GM19043 (cell line): ENCODE measurements around the gene CCDC148.
"Not testable (repeated sequence)": the region's sequence is repeated elsewhere in the genome, so short reads cannot be mapped to it uniquely, and the experiment has no call there.

Experiments used
- ATAC-seq: cut with Tn5 transposase; IDR thresholded peaks from one replicate; pipeline ENCODE4 v1.9.1; 2021; ENCODE audit warnings: low read depth; ENCODE audit not compliant: unreplicated experiment

The CCDC148 gene

DNA sequence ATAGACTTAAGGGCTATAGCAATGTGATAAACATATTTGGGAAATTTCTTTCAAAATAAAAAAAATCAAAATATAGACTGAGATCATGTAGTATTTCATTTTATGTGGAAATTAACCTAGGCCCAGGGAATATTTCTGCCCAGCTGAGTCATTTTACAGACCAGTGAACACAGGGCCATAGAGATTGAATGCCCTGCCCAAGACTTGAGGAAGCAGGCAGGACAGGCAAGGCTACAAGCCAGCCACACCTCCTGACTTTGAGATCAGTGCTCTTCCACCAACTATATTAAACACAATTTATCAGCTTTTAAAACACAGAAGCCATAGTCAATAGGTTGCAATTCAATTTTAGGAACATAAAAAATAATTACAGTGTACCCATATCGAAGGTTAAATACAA lies 12.9 kb downstream of the CCDC148 start:
- no peak for ATAC-seq

DNA sequence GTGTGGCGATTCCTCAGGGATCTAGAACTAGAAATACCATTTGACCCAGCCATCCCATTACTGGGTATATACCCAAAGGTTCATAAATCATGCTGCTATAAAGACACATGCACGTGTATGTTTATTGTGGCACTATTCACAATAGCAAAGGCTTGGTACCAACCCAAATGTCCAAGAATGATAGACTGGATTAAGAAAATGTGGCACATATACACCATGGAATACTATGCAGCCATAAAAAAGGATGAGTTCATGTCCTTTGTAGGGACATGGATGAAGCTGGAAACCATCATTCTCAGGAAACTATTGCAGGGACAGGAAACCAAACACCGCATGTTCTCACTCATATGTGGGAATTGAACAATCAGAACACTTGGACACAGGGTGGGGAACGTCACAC lies 17.5 kb downstream of the CCDC148 start:
- not testable (repeated sequence) for ATAC-seq

DNA sequence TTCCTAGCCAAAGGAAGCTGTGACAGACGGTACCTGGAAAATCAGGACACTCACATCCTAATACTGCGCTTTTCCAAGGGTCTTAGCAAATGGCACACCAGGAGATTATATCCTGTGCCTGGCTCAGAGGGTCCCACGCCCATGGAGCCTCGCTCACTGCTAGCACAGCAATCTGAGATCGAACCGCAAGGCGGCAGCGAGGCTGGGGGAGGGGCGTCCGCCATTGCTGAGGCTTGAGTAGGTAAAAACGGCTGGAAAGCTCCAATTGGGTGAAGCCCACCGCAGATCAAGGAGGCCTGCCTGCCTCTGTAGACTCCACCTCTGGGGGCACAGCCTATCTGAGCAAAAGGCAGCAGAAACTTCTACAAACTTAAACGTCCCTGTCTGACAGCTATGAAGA lies 22.8 kb downstream of the CCDC148 start:
- not testable (repeated sequence) for ATAC-seq

DNA sequence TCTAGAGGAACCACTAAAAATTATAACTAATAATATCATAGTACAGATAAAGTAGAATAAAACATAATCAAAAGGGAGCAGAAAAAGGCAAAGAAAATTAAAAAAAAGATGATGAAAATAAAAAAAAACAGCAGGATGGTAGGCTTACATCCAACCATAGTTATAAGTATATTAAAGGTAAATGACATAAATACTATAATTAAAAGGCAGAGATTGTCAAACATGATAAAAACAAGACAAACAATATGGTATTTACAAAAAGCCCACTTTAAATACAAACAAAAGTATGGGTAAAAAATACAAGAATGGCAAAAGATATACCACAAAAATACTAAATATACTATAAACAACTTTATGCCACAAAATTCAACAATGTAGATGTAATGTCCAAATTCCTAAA lies 24.4 kb downstream of the CCDC148 start:
- no peak for ATAC-seq

DNA sequence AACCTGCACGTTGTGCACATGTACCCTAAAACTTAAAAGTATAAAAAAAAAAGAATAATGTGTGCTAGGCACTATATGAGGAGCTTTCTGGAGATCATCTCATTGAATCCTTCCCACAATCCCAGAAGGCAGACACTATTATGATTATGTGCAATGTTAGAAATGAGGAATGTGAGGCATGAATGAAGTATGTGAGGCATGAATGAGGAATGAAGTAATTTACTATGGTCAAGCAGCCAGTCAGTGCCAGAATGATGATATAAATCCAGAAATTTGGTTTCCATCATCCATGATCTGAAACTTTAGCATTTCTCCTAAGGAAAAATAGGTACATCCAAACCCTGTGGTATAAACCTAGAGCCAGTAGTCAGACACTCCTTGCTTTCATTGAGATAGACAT lies 42.0 kb downstream of the CCDC148 start:
- no peak for ATAC-seq

DNA sequence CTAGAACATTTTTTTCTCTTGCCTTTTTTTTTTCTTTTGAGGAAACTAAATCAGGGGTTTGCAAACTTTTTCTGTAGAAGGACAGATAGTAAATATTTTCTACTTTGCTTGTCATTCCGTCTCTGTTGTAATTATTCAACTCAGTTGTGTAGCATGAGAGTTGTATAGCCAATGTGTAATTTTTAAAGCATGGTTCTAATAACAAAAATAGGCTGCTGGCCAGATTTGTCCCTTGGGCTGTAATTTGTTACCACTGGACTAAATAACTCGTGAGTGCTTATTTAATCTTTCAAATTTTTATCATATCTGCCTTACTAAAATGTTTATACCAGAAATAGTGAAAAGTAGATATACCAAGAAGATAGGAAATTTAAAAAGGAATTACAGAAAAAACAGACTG lies 43.0 kb downstream of the CCDC148 start:
- no peak for ATAC-seq

DNA sequence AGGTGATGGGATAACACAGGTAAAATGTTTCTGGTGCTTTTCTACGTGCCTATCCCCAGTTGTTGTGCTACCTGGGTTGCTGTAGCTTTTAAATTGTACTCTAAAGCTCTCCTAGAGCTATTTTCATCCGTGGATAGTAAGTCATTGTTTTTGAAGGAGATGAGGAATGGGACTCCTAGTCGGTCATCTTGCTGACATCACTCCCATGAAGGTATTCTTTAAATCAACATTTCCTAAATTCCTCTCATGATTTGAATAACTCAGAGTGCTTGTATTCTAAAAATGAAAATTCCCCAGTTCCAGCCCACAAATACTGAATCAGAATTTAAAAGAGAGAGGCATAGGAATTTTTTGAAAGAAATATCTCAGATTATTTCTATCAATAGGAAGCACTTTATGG lies 44.3 kb downstream of the CCDC148 start:
- no peak for ATAC-seq

DNA sequence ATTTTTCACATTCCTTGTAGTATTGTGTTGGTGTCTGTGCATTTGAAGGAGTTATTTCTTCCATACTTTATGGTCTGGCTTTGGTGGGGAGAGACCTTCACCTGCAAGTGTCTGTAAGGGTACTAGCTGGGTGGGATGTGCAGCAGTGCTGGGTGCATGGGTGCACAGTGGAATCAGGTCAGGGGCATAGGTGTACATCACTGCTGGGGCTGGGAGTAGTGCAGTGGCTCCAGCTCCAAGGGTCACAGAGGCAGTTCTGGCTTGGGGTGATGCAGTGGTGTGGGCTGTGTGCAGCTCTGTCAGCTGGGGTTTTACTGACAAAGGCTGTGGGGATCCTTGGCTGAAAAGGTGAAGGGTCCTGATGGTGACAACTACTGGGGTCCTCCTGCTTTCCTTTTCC lies 44.8 kb downstream of the CCDC148 start:
- no peak for ATAC-seq

DNA sequence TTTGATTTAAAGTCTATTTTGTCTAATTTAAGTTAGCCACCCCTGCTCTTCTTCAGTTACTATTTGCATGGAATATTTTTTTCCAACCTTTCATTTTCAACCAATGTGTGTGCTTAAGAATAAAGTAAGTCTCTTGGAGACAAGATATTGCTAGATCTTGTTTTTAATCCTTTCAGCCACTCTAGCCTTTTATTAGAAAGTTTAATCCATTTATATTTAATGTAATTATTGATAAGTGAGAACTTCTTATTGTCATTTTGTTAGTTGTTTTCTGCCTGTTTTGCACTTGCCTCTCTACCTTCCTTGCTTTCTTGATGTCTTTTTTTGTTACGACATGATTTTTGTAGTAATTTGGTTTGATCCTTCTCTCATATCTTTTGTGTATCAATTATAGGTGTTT lies 46.4 kb downstream of the CCDC148 start:
- ATAC-seq: no peak

DNA sequence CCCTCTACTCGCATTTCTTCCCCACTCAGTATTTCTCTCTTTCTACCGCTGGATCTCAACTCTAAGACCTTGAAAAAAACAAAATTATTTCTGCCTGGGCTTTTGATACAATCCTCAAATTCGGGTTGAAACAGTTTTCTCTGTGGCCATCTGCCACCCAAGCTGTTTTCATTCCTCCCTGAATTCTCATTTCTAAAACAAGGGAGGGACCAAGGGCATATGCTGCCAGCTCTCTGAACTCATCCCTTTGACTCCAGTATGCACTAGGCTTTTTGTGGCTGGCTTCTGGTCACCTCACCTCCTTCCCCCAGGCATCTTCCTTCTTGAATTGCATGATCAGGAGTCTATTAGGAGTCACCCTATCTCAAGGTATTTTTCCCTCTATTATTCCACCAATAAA lies 49.5 kb downstream of the CCDC148 start:
- no peak for ATAC-seq

DNA sequence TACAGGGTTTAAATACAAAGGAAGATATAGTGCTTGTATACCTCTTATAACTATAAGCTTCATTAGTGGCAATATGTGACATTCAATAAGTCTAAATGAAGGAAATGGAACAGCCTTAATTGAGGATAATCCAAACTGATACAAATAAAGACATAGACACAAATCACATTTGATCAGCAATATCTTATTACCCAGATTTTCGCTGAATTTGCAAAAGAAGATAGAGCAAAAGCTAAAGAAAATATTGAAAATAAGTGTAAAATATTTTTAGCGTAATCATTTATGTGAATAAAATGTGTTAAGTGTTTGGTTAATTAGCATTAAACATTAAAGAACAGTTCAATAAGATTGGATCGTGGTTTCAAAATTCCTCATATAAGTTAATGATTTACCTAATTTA lies 51.2 kb downstream of the CCDC148 start:
- ATAC-seq: no peak

DNA sequence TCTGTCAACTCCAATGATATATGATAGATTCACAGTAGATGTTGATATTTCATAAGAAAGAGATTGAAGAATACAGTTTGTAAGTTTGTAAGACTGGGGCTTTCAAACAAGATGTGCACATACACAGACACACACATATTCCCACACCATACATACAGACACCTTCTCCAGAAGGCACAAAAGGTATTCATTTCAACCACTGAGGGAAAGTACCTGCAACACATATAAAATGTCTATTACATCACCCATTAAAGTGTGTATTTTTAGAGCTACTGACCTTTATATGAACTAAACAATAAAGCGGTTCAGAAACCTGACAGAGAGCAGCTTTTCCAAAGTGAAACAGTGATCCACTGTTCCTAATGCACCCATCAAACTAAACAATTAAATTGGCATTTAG lies 53.3 kb downstream of the CCDC148 start:
- no peak for ATAC-seq

DNA sequence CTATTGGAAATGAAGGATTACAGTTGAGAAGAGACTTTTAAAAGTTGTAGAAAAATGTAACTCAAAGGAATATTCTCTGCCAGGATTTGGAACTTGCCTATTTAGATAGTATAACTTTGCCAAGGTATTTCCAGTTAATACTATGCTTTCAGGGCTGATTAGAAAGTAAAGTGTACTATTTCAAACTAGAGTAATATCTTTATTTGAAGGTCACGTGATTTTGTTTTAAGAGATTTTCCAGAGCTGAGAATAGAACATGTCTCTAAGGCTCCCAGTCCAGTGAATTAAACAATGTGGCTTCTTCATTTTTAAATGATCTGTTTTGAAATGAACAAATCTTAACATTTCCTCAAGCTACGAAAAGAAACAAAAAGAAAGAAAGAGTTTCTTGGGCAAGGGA lies 53.9 kb downstream of the CCDC148 start:
- ATAC-seq: no peak

DNA sequence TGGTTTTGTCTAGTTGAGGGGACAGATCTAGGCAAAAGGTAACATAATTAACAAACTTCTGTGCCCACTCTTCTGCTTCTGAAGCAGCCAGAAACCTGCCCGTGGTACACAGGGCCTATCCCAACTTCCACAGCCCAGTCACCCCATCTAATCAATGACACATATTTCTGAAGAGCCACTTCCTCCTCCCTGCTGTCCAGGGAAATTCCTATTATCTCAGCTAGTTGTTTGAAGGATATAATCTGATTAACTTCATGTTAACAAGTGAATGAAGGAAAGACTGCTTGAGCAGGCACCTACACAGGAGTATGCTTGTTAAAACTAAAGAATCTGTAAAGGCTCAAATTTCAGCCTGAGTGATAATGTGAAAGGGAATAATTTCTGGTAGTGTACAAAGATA lies 61.4 kb downstream of the CCDC148 start:
- no peak for ATAC-seq

DNA sequence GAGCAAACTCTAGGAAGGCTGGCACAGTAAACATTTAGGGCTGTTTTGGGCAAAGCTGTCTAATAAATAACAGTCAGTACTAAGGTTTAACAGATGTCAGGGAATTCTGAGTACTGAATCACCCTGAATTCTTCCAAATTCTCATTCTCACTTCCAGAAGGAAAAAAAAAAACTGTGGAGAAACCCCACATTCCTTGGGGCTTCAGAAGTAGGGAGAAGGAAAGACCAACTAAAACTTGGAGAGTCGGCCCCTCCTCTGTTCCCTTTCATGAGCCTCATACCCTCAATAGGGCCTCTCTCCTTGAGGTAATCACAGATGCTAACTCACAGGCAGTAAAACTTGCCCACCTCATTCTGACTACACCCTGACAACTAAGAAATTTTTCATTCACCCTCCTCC lies 62.1 kb downstream of the CCDC148 start:
- ATAC-seq: no peak

DNA sequence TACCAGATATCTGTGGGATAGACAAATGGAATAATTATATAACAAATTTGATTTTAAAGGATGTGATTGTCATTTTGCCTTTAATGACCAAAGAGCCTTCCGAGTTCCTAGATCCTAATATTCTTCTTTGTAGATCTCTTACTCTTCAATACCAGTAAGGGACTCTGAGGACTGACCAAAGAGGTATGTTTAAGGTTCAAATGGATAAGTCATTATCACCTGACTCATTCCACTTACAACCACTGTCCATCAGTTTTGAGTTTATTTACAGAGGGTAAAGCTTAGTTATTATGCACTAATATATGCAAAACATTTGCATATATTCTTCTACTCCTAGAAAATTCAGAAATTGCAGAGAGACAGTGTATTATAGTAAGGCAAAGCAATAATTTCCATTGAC lies 62.7 kb downstream of the CCDC148 start:
- no peak for ATAC-seq

DNA sequence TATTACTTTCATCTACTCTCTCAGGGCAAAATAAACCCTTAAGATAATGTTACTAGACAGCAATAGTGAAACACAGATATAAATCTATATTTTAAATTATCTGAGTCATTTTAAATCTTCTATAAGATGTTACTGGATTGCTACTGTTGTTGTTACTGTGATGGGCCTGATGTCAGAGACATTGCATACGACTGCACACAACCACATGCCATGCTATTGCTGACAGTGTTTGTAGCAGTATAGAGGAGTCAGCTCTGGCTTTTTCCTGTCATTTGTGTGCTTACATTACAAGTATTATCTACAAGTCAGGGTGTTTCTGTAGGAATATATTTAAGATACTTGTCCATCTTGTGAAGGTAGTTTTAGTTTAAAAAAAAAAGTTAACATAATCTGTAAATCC lies 63.9 kb downstream of the CCDC148 start:
- no peak for ATAC-seq

DNA sequence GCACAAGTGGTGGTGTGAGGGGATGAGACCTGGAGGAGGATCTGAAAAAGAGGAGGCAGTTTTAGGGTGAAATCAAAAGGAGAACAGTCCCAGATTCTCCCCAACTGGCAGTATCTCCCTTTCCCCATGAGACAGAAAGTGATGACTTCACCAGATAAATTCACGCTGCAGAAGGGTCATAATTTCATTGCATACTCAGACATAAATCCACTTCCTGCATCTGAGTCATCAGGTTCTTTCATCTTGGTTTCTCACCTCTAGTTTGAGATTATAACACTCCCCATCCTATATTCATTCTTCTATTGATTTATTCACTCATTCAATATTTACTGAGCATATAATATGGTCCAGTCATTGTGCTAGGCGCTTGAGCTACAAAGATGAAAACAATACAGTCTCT lies 64.7 kb downstream of the CCDC148 start:
- ATAC-seq: no peak

DNA sequence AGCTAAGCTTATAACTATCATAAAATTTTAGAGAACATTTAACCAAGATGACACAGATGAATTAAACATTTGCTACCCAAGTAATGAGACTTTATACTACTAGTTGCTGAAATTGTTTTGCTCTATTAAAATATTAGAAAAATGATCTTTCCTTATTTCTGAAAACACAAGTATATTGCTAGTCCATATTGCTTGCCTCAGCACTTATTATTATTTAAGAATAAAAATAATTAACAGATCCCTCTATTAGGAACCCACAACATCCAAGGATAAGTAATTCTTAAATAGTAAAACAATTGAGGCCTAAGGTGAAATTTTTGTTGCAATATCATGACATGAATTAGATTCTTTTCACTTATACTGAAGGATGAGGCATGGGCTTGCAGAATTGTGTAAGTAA lies 65.2 kb downstream of the CCDC148 start:
- ATAC-seq: no peak

DNA sequence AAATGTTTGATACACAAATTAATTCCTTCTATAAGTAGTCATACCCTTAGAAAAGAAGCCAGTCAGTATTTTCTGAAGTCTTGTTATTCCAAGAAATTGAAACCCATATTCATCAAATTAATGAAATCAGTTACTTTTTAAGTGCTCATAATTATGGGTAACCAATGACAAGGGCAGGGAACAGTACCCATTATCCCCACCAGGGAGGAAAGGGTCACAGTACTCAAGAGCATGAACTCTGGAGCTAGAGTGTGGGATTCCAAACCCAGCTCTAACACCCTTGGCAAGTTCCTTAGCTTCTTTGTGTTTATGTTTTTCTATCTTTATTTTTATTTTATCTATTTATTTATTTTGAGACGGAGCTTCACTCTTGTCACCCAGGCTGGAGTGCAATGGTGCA lies 68.4 kb downstream of the CCDC148 start:
- no peak for ATAC-seq

DNA sequence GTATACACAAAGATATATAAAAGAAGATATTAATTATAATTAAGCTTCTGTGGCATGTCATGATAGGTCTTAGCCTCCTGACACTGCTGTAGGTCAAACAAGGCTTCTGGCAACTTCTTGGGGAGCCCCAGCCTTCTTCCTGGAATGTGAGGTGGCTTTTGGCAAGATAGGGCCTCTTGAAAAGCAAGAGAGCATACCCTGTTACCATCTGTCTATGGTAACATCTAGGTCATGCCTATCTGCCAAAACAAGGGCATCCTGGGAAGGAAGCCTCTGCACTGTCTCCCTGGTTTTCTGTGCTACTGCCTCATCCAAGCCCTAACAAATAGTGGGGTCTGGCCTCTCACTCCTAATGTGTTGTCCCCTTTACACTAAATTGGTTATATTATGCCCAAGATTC lies 70.9 kb downstream of the CCDC148 start:
- no peak for ATAC-seq

DNA sequence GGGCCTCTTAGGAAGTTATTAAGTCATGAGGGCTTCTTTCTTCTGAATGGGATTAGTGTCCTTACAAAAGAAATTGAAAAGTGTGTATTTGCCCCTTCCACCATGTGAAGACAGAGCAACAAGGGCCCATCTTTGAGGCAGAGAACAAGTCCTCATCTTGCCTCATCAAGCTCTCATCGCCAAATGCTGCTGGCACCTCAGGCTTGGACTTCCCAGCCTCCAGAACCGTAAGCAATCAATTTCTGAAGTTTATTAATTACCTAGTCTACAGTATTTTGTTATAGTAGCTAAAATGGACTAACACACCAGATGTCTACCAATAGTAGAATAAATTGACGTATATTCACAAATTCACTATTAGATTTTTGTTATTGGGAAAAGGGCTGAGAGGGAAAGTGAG lies 74.6 kb downstream of the CCDC148 start:
- no peak for ATAC-seq

DNA sequence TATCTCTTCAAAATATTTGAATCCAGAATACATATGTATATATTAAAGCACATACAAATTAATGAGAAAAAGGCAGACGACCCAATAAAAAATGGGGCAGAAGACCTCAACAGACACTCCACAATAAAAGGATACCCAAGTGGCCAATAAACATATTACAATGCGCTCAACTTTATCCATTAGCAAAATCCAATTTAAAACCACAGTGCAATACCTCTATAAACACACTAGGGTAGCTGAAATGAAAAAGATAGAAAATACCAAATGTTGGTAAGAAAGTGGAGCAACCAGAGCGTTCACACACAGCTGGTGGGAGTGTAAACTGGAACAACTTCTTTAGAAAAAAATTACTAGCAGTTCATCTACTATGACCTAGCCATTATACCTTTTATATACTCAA lies 75.3 kb downstream of the CCDC148 start:
- ATAC-seq: no peak

DNA sequence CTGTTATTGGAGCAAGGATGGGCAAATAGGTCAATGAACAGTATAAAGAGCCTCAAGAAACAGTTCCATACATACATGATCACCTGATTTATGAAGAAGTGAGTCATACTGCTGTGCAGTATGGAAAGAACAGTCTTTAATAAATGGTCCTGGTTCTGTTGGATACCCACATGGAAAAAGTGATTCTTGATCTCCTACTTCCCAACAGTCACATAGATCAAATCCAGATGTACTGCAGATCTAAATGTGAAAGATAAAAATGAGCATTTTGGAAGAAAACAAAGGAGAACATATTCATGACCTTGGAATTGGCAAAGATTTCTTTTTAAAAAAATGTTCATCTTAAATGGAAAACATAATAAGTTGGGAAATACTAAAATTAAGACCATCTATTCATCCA lies 75.8 kb downstream of the CCDC148 start:
- ATAC-seq: no peak
